Peyer's patch (tissue), 4 donors: Measurements from ENCODE around the gene GET3.

Experiments
- CTCF ChIP-seq, 6 experiments: fragments of 450-650 bp in 4 of 6; fragments of 200-600 bp in 2 of 6; sonication (generic) in 1 of 6; IDR thresholded peaks; one replicate each; pipeline ENCODE4 v1.5.1; 2017 to 2019; ENCODE audit warnings: antibody characterized with exemption in 6 of 6, mild to moderate bottlenecking in 3 of 6, moderate library complexity in 1 of 6
- POLR2A ChIP-seq, 2 donors: fragments of 450-650 bp; IDR thresholded peaks; one replicate each; pipeline ENCODE4 v1.5.1; 2017; ENCODE audit warnings: antibody characterized with exemption in 2 of 2, mild to moderate bottlenecking in 2 of 2, moderate library complexity in 2 of 2

GRCh38 chr19:12748489-12748888 lies 11.2 kb downstream of the GET3 start:
- no peak for TF ChIP-seq CTCF (IDR thresholded peaks at IDR 0.05)
- no peak for TF ChIP-seq POLR2A (IDR thresholded peaks at IDR 0.05)
